ENCODE data around the gene GNB4. TPM values are rescaled to one million over a fixed set of nuclear protein-coding genes. Genes with fewer than 3 reads are reported as not detected.
A peak's percentile ranks its signal among the peaks of the same experiment; 100 is the strongest.

GNB4 gene
- total and polyA plus RNA-seq, 9 of the 15 experiments (the other 6 are each of a cell fraction or from before 2014, with no cell fraction given) = 6.8 to 36.7 (median 21.4) TPM

DNA sequence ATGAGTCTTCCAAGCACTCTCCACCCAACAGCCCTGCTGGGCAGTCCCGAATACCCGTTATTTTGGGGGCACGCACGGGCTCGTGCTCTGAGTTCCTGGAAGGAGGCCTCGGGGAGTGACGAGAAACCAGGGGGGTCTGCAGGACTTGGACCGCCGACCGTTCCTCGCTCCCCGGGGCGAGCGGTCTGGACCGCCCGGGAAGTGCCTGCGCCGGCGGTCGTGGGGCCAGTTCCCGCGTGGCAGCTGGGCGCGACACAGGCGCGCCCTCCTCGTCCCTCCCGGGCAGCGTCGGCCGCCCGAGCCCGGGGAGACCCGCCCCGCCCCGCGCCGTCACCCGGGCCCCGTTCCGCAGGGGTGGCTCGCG lies 387 bp downstream of the GNB4 start:
- peaks cover 3% of the 10 kb centered on the region; the same call in 2 of the 3 replicates for H3K36me3 ChIP-seq (ENCODE audit: control insufficient read depth, insufficient read depth, low read length)
- ChIA-PET POLR2A (interaction anchor here (1.9 to 2.9 kb wide), 2 partner anchors 10 to 20 kb away, joined by 8 to 14 read pairs; no protein-coding TSS in a partner anchor), CTCF (ENCODE audit: low intra/inter-chr PET ratio) (no interaction called here)
- FAIRE-seq (no peak), ATAC-seq (peak; percentile 77), DNase-seq (ENCODE audit: extremely low read depth in 1 of 4, low spot score in 3 of 4) (peak in 1 of 4 experiments; percentile 65)
- no TSS peak for BruUV-seq (replicated peaks)
- in situ Hi-C loops (cut with MboI) = no loop called here
- WGBS (ENCODE audit: insufficient coverage, low coverage, missing lambda C conversion rate) = 1% methylated on average over 35 of the region's 43 CpGs
- H3K4me3 ChIP-seq = peak overlapping the region; percentile 77
- H3K4me2 ChIP-seq (ENCODE audit: insufficient read depth, low read length) = peak overlapping the region; percentile 92
- peaks cover 50% of the 10 kb centered on the region for H3K79me2 ChIP-seq (ENCODE audit: control insufficient read depth, insufficient read depth, low read length)
- intact Hi-C loops (cut with micrococcal nuclease) = loop anchor here (2.0 kb wide), 1 partner anchor 112 kb away; the partner anchor contains the start of gene ACTL6A
- H3K27me3 ChIP-seq (ENCODE audit: control insufficient read depth in 2 of 2, insufficient read depth in 2 of 2, low read length in 2 of 2) = peaks cover 4 to 13% of the 10 kb centered on the region in 2 experiments; a peak in 1 of 5 replicates
- H4K20me1 ChIP-seq (replicated peaks; ENCODE audit: control insufficient read depth, insufficient read depth, low read length) = no peaks in the 10 kb centered on the region; the same call in 1 of the 2 replicates
- no peaks in the 10 kb centered on the region for H3K9me1 ChIP-seq (ENCODE audit: control insufficient read depth, insufficient read depth, low read length)
- H3K9ac ChIP-seq (ENCODE audit: insufficient read depth in 1 of 2, low read depth in 2 of 2, low read length in 2 of 2) = peak overlapping the region; percentile 75 to 96
- H3K4me1 ChIP-seq (replicated peaks in 1 of 2; ENCODE audit: control insufficient read depth in 2 of 2, insufficient read depth in 2 of 2, low read length in 2 of 2) = peaks cover 11 to 21% of the 10 kb centered on the region in 2 experiments; a peak in 4 of 5 replicates
- no peaks in the 10 kb centered on the region for H3K9me3 ChIP-seq (replicated peaks; ENCODE audit: control insufficient read depth, insufficient read depth, low read depth, low read length)
- H2AFZ ChIP-seq (ENCODE audit: low read depth, low read length) = peak overlapping the region; percentile 90
- H3K27ac ChIP-seq (ENCODE audit: extremely low read depth, low read depth, low read length) = peak overlapping the region; percentile 76
- no peak for TF ChIP-seq RHOXF2B (CRISPR knock-in tag; conservative IDR thresholded peaks at IDR 0.05)
- TF ChIP-seq, protein P1, sequence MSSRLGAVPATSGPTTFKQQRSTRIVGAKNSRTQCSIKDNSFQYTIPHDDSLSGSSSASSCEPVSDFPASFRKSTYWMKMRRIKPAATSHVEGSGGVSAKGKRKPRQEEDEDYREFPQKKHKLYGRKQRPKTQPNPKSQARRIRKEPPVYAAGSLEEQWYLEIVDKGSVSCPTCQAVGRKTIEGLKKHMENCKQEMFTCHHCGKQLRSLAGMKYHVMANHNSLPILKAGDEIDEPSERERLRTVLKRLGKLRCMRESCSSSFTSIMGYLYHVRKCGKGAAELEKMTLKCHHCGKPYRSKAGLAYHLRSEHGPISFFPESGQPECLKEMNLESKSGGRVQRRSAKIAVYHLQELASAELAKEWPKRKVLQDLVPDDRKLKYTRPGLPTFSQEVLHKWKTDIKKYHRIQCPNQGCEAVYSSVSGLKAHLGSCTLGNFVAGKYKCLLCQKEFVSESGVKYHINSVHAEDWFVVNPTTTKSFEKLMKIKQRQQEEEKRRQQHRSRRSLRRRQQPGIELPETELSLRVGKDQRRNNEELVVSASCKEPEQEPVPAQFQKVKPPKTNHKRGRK (tag; IDR thresholded peaks at IDR 0.05) = no peak
- TF ChIP-seq EP400 (IDR thresholded peaks at IDR 0.05) = peak; percentile 6; the same call in 1 of the 2 replicates
- no peak for TF ChIP-seq HEY1 (CRISPR knock-in tag; IDR thresholded peaks at IDR 0.05; ENCODE audit: borderline replicate concordance)
- no peak for TF ChIP-seq FUS (optimal IDR thresholded peaks at IDR 0.05; ENCODE audit: low read depth, low read length)
- TF ChIP-seq POLR2G (IDR thresholded peaks at IDR 0.05; ENCODE audit: low read depth, low read length) = no peak
- TF ChIP-seq SRSF9 (IDR thresholded peaks at IDR 0.05; ENCODE audit: borderline replicate concordance, low read depth, low read length) = no peak
- TF ChIP-seq, protein P2, sequence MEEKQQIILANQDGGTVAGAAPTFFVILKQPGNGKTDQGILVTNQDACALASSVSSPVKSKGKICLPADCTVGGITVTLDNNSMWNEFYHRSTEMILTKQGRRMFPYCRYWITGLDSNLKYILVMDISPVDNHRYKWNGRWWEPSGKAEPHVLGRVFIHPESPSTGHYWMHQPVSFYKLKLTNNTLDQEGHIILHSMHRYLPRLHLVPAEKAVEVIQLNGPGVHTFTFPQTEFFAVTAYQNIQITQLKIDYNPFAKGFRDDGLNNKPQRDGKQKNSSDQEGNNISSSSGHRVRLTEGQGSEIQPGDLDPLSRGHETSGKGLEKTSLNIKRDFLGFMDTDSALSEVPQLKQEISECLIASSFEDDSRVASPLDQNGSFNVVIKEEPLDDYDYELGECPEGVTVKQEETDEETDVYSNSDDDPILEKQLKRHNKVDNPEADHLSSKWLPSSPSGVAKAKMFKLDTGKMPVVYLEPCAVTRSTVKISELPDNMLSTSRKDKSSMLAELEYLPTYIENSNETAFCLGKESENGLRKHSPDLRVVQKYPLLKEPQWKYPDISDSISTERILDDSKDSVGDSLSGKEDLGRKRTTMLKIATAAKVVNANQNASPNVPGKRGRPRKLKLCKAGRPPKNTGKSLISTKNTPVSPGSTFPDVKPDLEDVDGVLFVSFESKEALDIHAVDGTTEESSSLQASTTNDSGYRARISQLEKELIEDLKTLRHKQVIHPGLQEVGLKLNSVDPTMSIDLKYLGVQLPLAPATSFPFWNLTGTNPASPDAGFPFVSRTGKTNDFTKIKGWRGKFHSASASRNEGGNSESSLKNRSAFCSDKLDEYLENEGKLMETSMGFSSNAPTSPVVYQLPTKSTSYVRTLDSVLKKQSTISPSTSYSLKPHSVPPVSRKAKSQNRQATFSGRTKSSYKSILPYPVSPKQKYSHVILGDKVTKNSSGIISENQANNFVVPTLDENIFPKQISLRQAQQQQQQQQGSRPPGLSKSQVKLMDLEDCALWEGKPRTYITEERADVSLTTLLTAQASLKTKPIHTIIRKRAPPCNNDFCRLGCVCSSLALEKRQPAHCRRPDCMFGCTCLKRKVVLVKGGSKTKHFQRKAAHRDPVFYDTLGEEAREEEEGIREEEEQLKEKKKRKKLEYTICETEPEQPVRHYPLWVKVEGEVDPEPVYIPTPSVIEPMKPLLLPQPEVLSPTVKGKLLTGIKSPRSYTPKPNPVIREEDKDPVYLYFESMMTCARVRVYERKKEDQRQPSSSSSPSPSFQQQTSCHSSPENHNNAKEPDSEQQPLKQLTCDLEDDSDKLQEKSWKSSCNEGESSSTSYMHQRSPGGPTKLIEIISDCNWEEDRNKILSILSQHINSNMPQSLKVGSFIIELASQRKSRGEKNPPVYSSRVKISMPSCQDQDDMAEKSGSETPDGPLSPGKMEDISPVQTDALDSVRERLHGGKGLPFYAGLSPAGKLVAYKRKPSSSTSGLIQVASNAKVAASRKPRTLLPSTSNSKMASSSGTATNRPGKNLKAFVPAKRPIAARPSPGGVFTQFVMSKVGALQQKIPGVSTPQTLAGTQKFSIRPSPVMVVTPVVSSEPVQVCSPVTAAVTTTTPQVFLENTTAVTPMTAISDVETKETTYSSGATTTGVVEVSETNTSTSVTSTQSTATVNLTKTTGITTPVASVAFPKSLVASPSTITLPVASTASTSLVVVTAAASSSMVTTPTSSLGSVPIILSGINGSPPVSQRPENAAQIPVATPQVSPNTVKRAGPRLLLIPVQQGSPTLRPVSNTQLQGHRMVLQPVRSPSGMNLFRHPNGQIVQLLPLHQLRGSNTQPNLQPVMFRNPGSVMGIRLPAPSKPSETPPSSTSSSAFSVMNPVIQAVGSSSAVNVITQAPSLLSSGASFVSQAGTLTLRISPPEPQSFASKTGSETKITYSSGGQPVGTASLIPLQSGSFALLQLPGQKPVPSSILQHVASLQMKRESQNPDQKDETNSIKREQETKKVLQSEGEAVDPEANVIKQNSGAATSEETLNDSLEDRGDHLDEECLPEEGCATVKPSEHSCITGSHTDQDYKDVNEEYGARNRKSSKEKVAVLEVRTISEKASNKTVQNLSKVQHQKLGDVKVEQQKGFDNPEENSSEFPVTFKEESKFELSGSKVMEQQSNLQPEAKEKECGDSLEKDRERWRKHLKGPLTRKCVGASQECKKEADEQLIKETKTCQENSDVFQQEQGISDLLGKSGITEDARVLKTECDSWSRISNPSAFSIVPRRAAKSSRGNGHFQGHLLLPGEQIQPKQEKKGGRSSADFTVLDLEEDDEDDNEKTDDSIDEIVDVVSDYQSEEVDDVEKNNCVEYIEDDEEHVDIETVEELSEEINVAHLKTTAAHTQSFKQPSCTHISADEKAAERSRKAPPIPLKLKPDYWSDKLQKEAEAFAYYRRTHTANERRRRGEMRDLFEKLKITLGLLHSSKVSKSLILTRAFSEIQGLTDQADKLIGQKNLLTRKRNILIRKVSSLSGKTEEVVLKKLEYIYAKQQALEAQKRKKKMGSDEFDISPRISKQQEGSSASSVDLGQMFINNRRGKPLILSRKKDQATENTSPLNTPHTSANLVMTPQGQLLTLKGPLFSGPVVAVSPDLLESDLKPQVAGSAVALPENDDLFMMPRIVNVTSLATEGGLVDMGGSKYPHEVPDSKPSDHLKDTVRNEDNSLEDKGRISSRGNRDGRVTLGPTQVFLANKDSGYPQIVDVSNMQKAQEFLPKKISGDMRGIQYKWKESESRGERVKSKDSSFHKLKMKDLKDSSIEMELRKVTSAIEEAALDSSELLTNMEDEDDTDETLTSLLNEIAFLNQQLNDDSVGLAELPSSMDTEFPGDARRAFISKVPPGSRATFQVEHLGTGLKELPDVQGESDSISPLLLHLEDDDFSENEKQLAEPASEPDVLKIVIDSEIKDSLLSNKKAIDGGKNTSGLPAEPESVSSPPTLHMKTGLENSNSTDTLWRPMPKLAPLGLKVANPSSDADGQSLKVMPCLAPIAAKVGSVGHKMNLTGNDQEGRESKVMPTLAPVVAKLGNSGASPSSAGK (IDR thresholded peaks at IDR 0.05) = peak; percentile 66
- no peak for TF ChIP-seq ZZZ3 (IDR thresholded peaks at IDR 0.05)
- TF ChIP-seq LEF1 (IDR thresholded peaks at IDR 0.05) = no peak

Data from K562 (cell line).